HG03342 (cell line): Measurements from ENCODE around the gene KIRREL3.

ENCODE experiments used
- ATAC-seq: cut with Tn5 transposase; IDR thresholded peaks from one replicate; pipeline ENCODE4 v1.9.1; 2021; ENCODE audit warnings: mild to moderate bottlenecking, moderate library complexity; ENCODE audit not compliant: unreplicated experiment

The KIRREL3 gene

GRCh38 chr11:126878913-126879482, 121.6 kb downstream of the KIRREL3 start:
- no peak for ATAC-seq

- ATAC-seq = no peak
Observed at GRCh38 chr11:126874831-126875230, 125.7 kb downstream of the KIRREL3 start.

GRCh38 chr11:126874276-126874675, 126.3 kb downstream of the KIRREL3 start:
- ATAC-seq = no peak

GRCh38 chr11:126871792-126872191, 128.8 kb downstream of the KIRREL3 start:
- ATAC-seq = no peak

GRCh38 chr11:126870021-126870420, 130.5 kb downstream of the KIRREL3 start:
- ATAC-seq = no peak

- no peak for ATAC-seq
Observed at GRCh38 chr11:126868741-126869140, 131.8 kb downstream of the KIRREL3 start.

- ATAC-seq = no peak
Observed at GRCh38 chr11:126864934-126865333, 135.6 kb downstream of the KIRREL3 start.

GRCh38 chr11:126863294-126863997, 137.1 kb downstream of the KIRREL3 start:
- ATAC-seq = no peak

- ATAC-seq = peak; percentile 62
Observed at GRCh38 chr11:126862664-126863243, 137.8 kb downstream of the KIRREL3 start.

- no peak for ATAC-seq
Observed at GRCh38 chr11:126861796-126862459, 138.6 kb downstream of the KIRREL3 start.

- ATAC-seq = no peak
Observed at GRCh38 chr11:126857860-126858808, 142.4 kb downstream of the KIRREL3 start.

GRCh38 chr11:126855536-126855935, 145.0 kb downstream of the KIRREL3 start:
- ATAC-seq = no peak

- ATAC-seq = peak; percentile 53
Observed at GRCh38 chr11:126853732-126854131, 146.8 kb downstream of the KIRREL3 start.

- no peak for ATAC-seq
Observed at GRCh38 chr11:126844789-126845188, 155.8 kb downstream of the KIRREL3 start.

- ATAC-seq = no peak
Observed at GRCh38 chr11:126843096-126843495, 157.5 kb downstream of the KIRREL3 start.

GRCh38 chr11:126841999-126842398, 158.6 kb downstream of the KIRREL3 start:
- ATAC-seq = no peak

- ATAC-seq = no peak
Observed at GRCh38 chr11:126840975-126841374, 159.6 kb downstream of the KIRREL3 start.

- ATAC-seq = no peak
Observed at GRCh38 chr11:126840201-126840886, 160.2 kb downstream of the KIRREL3 start.

GRCh38 chr11:126839496-126839895, 161.1 kb downstream of the KIRREL3 start:
- no peak for ATAC-seq

- no peak for ATAC-seq
Observed at GRCh38 chr11:126838779-126839178, 161.8 kb downstream of the KIRREL3 start.
